Esophagus mucosa (tissue), 1 donor: ENCODE results near the gene ZBTB46. TPM values are rescaled to one million over a fixed set of nuclear protein-coding genes. Genes with fewer than 3 reads are reported as not detected.

Source experiments
- ATAC-seq: fragments of 200-7000 bp; cut with Tn5 transposase; one replicate; pipeline ENCODE4 v1.9.1; 2020
- total RNA-seq: library from RNA; stranded (reverse); gene quantifications from one replicate; pipeline ENCODE4 v1.2.4, GENCODE V29; 2023
- donor health status: DM: yes; HTN: yes; CAD: no.

ZBTB46 gene
- total RNA-seq, 1 donor from 2014 or later, result 1.7 TPM

- ATAC-seq, result no peak
Observed at GRCh38 chr20:63744574-63745423, 86.3 kb downstream of the ZBTB46 start.

GRCh38 chr20:63744158-63744557 lies 86.9 kb downstream of the ZBTB46 start:
- no peak for ATAC-seq

GRCh38 chr20:63743210-63743970 lies 87.7 kb downstream of the ZBTB46 start:
- no peak for ATAC-seq

- ATAC-seq, result no peak
Observed at GRCh38 chr20:63742381-63743024, 88.6 kb downstream of the ZBTB46 start.

- no peak for ATAC-seq
Observed at GRCh38 chr20:63741676-63742380, 89.2 kb downstream of the ZBTB46 start.

GRCh38 chr20:63741354-63741675 lies 89.7 kb downstream of the ZBTB46 start:
- no peak for ATAC-seq

- ATAC-seq, result peak; percentile 56
Observed at GRCh38 chr20:63740627-63741353, 90.3 kb downstream of the ZBTB46 start.

- peak; percentile 10 for ATAC-seq
Observed at GRCh38 chr20:63740070-63740626, 90.9 kb downstream of the ZBTB46 start.

- peak; percentile 64 for ATAC-seq
Observed at GRCh38 chr20:63739130-63740069, 91.7 kb downstream of the ZBTB46 start, which contains the start of gene SLC2A4RG. Gene SLC2A4RG, plus strand, starts transcription at chr20:63739776. Its CDS starts 137 bp downstream, at chr20:63739913.

- peak; percentile 8 for ATAC-seq
Observed at GRCh38 chr20:63738687-63739129, 92.4 kb downstream of the ZBTB46 start.

- ATAC-seq, result no peak
Observed at GRCh38 chr20:63737945-63738686, 92.9 kb downstream of the ZBTB46 start.

- no peak for ATAC-seq
Observed at GRCh38 chr20:63737695-63737944, 93.4 kb downstream of the ZBTB46 start.

GRCh38 chr20:63736893-63737694 lies 94.0 kb downstream of the ZBTB46 start:
- ATAC-seq, result no peak

GRCh38 chr20:63735859-63736718 lies 95.0 kb downstream of the ZBTB46 start, which contains the start of gene LIME1:
Gene LIME1, plus strand, starts transcription at chr20:63736664. Its CDS starts 886 bp downstream, at chr20:63737550.
- peak; percentile 18 for ATAC-seq

- ATAC-seq, result no peak
Observed at GRCh38 chr20:63734946-63735858, 95.9 kb downstream of the ZBTB46 start.

GRCh38 chr20:63734111-63734945 lies 96.7 kb downstream of the ZBTB46 start:
- ATAC-seq, result no peak
